T-helper 2 cell treated with Interferon-gamma antibody and Interleukin-4, amounts not matched to agents 100 ng/mL and 5 ng/mL, for 36 hours (primary cell): ENCODE measurements around the gene CHKA. TPM values are rescaled to one million over a fixed set of nuclear protein-coding genes. Genes with fewer than 3 reads are reported as not detected.

Experiments used
- intact Hi-C: fragments of 100-400 bp; cut with micrococcal nuclease; formaldehyde crosslinking; loops from one replicate; pipeline ENCODE4 v1.15.1; 2023
- total RNA-seq: library from RNA; stranded (reverse); gene quantifications from 2 replicates; pipeline ENCODE4 v1.2.3, GENCODE V29; 2022

CHKA gene
- total RNA-seq, 1 donor from 2014 or later, result 12.7 TPM

GRCh38 chr11:68048681-68049508 lies 72.3 kb downstream of the CHKA start:
- intact Hi-C loops, result no loop called here

- intact Hi-C loops, result no loop called here
These were observed 73.5 kb downstream of the CHKA start for GRCh38 chr11:68047437-68048290.

GRCh38 chr11:68044898-68045351 lies 76.3 kb downstream of the CHKA start:
- intact Hi-C loops, result no loop called here

GRCh38 chr11:68044145-68044813 lies 76.9 kb downstream of the CHKA start:
- intact Hi-C loops, result no loop called here

GRCh38 chr11:68043349-68044144 lies 77.6 kb downstream of the CHKA start:
- intact Hi-C loops, result no loop called here

- intact Hi-C loops, result no loop called here
These were observed 78.2 kb downstream of the CHKA start for GRCh38 chr11:68043029-68043348.

- intact Hi-C loops, result no loop called here
These were observed 78.8 kb downstream of the CHKA start for GRCh38 chr11:68042219-68043028.

- intact Hi-C loops, result no loop called here
These were observed 79.5 kb downstream of the CHKA start for GRCh38 chr11:68041617-68042218.

GRCh38 chr11:68040957-68041591 lies 80.1 kb downstream of the CHKA start:
- intact Hi-C loops, result loop anchor here (1.0 kb wide), 1 partner anchor 11 kb away; the partner anchor contains the start of gene NDUFS8

- intact Hi-C loops, result loop anchor here (1.0 kb wide), 1 partner anchor 10 kb away; the partner anchor contains the start of gene NDUFS8
These were observed 80.9 kb downstream of the CHKA start for GRCh38 chr11:68040101-68040956.

- intact Hi-C loops, result loop anchor here (1.0 to 10.0 kb wide), 2 partner anchors 9 to 175 kb away; partner anchors contain the start of genes KMT5B and NDUFS8
These were observed 81.6 kb downstream of the CHKA start for GRCh38 chr11:68039526-68040086.

GRCh38 chr11:68038718-68039525 lies 82.3 kb downstream of the CHKA start, which contains the start of gene TCIRG1:
TCIRG1 (plus strand) TSS chr11:68039025; CDS start chr11:68041272, 2,247 bp downstream.
- intact Hi-C loops, result loop anchor here (10.0 kb wide), 1 partner anchor 176 kb away; the partner anchor contains the start of gene KMT5B

GRCh38 chr11:68038226-68038717 lies 82.9 kb downstream of the CHKA start:
- intact Hi-C loops, result loop anchor here (10.0 kb wide), 1 partner anchor 177 kb away; the partner anchor contains the start of gene KMT5B

- intact Hi-C loops, result loop anchor here (10.0 kb wide), 1 partner anchor 177 kb away; the partner anchor contains the start of gene KMT5B
These were observed 83.6 kb downstream of the CHKA start for GRCh38 chr11:68037411-68038225.

- intact Hi-C loops, result loop anchor here (10.0 kb wide), 1 partner anchor 178 kb away; the partner anchor contains the start of gene KMT5B
These were observed 84.4 kb downstream of the CHKA start for GRCh38 chr11:68036717-68037239.
